Measurements from ENCODE around the gene ZFP36L1.
A peak's percentile ranks its signal among the peaks of the same experiment; 100 is the strongest.

ZFP36L1 gene

DNA sequence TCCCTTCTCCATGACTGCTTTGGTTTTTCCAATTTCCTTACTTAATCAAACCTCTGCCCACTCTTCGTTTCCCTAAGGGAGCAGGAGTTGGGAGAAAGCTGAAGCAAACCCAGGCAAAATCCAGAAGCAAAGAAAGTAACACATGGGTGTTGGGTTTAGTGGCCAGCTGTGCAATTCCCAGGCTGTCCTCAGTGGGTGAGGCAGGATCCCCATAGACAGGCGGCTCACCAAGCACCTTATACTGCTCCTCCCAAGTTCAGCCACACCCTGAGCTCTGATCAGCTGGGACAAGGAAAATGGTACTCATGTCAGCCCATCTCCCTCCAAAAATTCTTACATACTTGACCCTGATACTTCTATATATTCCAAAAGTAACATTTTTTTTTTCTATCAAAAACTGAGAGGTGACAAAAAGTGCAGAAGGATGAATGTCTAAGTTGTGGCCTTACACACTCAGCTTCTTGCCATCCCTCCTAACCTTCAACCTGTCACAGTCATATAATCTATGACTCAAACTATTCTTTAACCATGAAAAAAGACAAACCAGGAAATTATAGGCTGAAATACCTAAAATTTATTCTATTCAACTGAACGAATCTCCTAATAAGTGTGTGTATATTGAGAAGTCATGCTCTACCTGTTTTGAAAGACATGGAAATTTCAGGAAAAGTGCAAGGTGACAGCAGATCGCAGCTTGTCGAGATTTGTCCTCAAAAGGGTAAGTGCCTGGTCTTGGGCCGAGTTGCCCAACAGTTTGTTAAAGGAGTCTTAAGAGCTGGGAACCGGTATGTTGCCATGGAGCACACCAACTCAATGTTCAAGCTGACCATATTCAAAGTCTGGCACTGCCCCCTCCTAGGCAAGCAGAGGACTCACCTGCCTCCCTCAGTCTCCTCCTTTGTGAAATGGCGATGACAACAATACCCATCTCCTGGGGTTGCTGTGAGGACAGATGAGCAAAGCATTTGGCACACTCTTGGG lies 17.6 kb upstream of the ZFP36L1 start:
- Histone ChIP-seq H3K9me2 (ENCODE audit: low read depth, low read length) (no peaks in the 10 kb centered on the region), H3K4me1 (ENCODE audit: insufficient read depth, low read length, severe bottlenecking) (peaks cover 56% of the 10 kb centered on the region), H3K9me3 (ENCODE audit: low read length) (no peaks in the 10 kb centered on the region), H4K20me1 (ENCODE audit: insufficient read depth, low read length) (no peaks in the 10 kb centered on the region), H3K27me3 (ENCODE audit: insufficient read depth, low read length) (no peaks in the 10 kb centered on the region), H3K36me3 (ENCODE audit: insufficient read depth, low read length) (no peaks in the 10 kb centered on the region), H3K79me2 (ENCODE audit: insufficient read depth, low read length) (no peaks in the 10 kb centered on the region), H2AFZ (ENCODE audit: low read length) (no peak overlapping the region), H3K9ac (ENCODE audit: low read length) (no peak overlapping the region), H3F3A (ENCODE audit: insufficient read depth, low read length) (peaks cover 2% of the 10 kb centered on the region; the same call in 1 of the 2 replicates), H3K4me2 (ENCODE audit: low read length) (no peak overlapping the region), H3K4me3 (ENCODE audit: low read depth, low read length, poor library complexity, severe bottlenecking) (no peak overlapping the region), H3K27ac (ENCODE audit: low read depth, low read length, poor library complexity, severe bottlenecking) (no peak overlapping the region)
- TF ChIP-seq EZH2 (IDR thresholded peaks at IDR 0.05; ENCODE audit: borderline replicate concordance, low read length): no peak
- TF ChIP-seq, protein P1, sequence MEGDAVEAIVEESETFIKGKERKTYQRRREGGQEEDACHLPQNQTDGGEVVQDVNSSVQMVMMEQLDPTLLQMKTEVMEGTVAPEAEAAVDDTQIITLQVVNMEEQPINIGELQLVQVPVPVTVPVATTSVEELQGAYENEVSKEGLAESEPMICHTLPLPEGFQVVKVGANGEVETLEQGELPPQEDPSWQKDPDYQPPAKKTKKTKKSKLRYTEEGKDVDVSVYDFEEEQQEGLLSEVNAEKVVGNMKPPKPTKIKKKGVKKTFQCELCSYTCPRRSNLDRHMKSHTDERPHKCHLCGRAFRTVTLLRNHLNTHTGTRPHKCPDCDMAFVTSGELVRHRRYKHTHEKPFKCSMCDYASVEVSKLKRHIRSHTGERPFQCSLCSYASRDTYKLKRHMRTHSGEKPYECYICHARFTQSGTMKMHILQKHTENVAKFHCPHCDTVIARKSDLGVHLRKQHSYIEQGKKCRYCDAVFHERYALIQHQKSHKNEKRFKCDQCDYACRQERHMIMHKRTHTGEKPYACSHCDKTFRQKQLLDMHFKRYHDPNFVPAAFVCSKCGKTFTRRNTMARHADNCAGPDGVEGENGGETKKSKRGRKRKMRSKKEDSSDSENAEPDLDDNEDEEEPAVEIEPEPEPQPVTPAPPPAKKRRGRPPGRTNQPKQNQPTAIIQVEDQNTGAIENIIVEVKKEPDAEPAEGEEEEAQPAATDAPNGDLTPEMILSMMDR (IDR thresholded peaks at IDR 0.05; ENCODE audit: low read length): no peak

GRCh38 chr14:68809524-68809923 lies 16.7 kb upstream of the ZFP36L1 start:
- H3K79me2 ChIP-seq (ENCODE audit: insufficient read depth, low read length): no peaks in the 10 kb centered on the region
- no peak overlapping the region for H3K4me2 ChIP-seq (ENCODE audit: low read length)
- H3K4me1 ChIP-seq (ENCODE audit: insufficient read depth, low read length, severe bottlenecking): peaks cover 50% of the 10 kb centered on the region
- peaks cover 10% of the 10 kb centered on the region; the same call in 1 of the 2 replicates for H3F3A ChIP-seq (ENCODE audit: insufficient read depth, low read length)
- no peak overlapping the region for H3K27ac ChIP-seq (ENCODE audit: low read depth, low read length, poor library complexity, severe bottlenecking)
- H3K9me2 ChIP-seq (ENCODE audit: low read depth, low read length): no peaks in the 10 kb centered on the region
- TF ChIP-seq EZH2 (IDR thresholded peaks at IDR 0.05; ENCODE audit: borderline replicate concordance, low read length): no peak
- TF ChIP-seq, protein P1 (IDR thresholded peaks at IDR 0.05; ENCODE audit: low read length): no peak
- no peaks in the 10 kb centered on the region for H4K20me1 ChIP-seq (ENCODE audit: insufficient read depth, low read length)
- no peak overlapping the region for H2AFZ ChIP-seq (ENCODE audit: low read length)
- no peak overlapping the region for H3K9ac ChIP-seq (ENCODE audit: low read length)
- H3K27me3 ChIP-seq (ENCODE audit: insufficient read depth, low read length): no peaks in the 10 kb centered on the region
- H3K9me3 ChIP-seq (ENCODE audit: low read length): 0 out of 2 replicates have a peak, but pooled peaks cover 2% of the 10 kb centered on the region
- H3K36me3 ChIP-seq (ENCODE audit: insufficient read depth, low read length): no peaks in the 10 kb centered on the region
- H3K4me3 ChIP-seq (ENCODE audit: low read depth, low read length, poor library complexity, severe bottlenecking): no peak overlapping the region

DNA sequence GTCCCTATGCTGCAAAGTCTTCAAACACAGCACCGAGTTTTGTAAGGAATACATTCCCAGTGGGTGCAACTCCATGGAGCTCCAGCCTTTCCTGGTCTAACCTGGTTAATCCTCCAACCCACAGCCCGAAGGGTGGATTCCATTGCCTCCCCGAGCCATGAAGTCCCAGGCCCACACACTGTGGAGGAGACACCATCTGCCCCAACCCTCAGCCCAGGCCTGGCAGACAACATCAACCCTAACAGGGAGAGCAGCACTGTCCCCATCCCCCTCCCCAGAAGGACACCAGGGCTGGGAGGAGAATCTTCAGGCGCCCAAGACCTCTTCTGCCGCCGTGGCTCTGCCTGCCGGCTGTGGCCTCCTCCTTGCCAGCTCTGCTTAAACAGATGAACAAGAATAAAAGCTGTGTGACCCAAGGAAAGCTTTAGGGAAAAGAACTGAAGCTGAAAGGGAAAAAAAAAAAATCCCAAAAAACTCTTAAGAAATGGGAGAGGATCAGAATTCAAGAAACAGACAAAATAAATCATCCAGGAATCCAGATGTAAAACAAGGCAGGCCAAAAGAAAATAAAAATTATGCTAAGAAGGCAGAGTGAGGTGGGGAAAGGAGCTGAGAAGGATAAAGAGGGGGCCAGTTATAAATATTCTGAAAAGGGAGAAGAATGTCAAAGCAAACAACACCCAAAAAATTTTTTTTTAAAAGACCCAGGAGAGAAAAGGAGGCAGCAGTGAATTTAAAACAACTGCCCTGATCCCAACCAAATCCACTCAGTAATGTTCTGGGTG lies 16.0 kb upstream of the ZFP36L1 start:
- H4K20me1 ChIP-seq (ENCODE audit: insufficient read depth, low read length): no peaks in the 10 kb centered on the region
- 0 out of 2 replicates have a peak, but pooled peaks cover 2% of the 10 kb centered on the region for H3K9me3 ChIP-seq (ENCODE audit: low read length)
- H3K27me3 ChIP-seq (ENCODE audit: insufficient read depth, low read length): no peaks in the 10 kb centered on the region
- H3K36me3 ChIP-seq (ENCODE audit: insufficient read depth, low read length): no peaks in the 10 kb centered on the region
- H3K27ac ChIP-seq (ENCODE audit: low read depth, low read length, poor library complexity, severe bottlenecking): peak overlapping the region; percentile 26
- no peak overlapping the region for H3K4me3 ChIP-seq (ENCODE audit: low read depth, low read length, poor library complexity, severe bottlenecking)
- H3K9me2 ChIP-seq (ENCODE audit: low read depth, low read length): no peaks in the 10 kb centered on the region
- no peak overlapping the region for H3K9ac ChIP-seq (ENCODE audit: low read length)
- H3K4me1 ChIP-seq (ENCODE audit: insufficient read depth, low read length, severe bottlenecking): peaks cover 44% of the 10 kb centered on the region
- peaks cover 10% of the 10 kb centered on the region; the same call in 1 of the 2 replicates for H3F3A ChIP-seq (ENCODE audit: insufficient read depth, low read length)
- no peak for TF ChIP-seq EZH2 (IDR thresholded peaks at IDR 0.05; ENCODE audit: borderline replicate concordance, low read length)
- TF ChIP-seq, protein P1 (IDR thresholded peaks at IDR 0.05; ENCODE audit: low read length): no peak
- no peak overlapping the region for H2AFZ ChIP-seq (ENCODE audit: low read length)
- H3K79me2 ChIP-seq (ENCODE audit: insufficient read depth, low read length): no peaks in the 10 kb centered on the region
- H3K4me2 ChIP-seq (ENCODE audit: low read length): no peak overlapping the region

Data from OCI-LY1 (cell line).